ENCODE results near the gene PIGW.

- TF ChIP-seq BACH1 (IDR thresholded peaks at IDR 0.05; ENCODE audit: borderline replicate concordance) (no peak), ELK1 (IDR thresholded peaks at IDR 0.05; ENCODE audit: low read depth, low read length) (no peak), CTCF (IDR thresholded peaks at IDR 0.05 in 2 of 3, conservative IDR thresholded peaks at IDR 0.05 in 1 of 3; ENCODE audit: control insufficient read depth in 2 of 3, extremely low read depth in 1 of 3, insufficient read depth in 1 of 3, low read depth in 3 of 3, low read length in 3 of 3) (no peak), POLR2A (IDR thresholded peaks at IDR 0.05; ENCODE audit: low read depth, low read length) (no peak), TAF1 (IDR thresholded peaks at IDR 0.05; ENCODE audit: borderline replicate concordance, low read depth, low read length) (no peak), BHLHE40 (IDR thresholded peaks at IDR 0.05; ENCODE audit: borderline replicate concordance in 1 of 2, low read depth in 2 of 2, low read length in 1 of 2) (no peak), EP300 (IDR thresholded peaks at IDR 0.05; ENCODE audit: borderline replicate concordance in 1 of 2, control insufficient read depth in 1 of 2, low read depth in 2 of 2, low read length in 2 of 2) (no peak), POLR2AphosphoS5 (IDR thresholded peaks at IDR 0.05; ENCODE audit: low read length) (no peak), PAX5 (IDR thresholded peaks at IDR 0.05; ENCODE audit: borderline replicate concordance, low read depth, low read length) (no peak), RCOR1 (conservative IDR thresholded peaks at IDR 0.05; ENCODE audit: low read depth, low read length) (no peak), MYC (IDR thresholded peaks at IDR 0.05; ENCODE audit: insufficient read depth, insufficient read length, insufficient replicate concordance, low read length, severe bottlenecking) (no peak)
Measured at GRCh38 chr17:36586138-36586537, 51.4 kb downstream of the PIGW start.
